ENCODE results near the gene LRRC72.
"Not testable (repeated sequence)": the region's sequence is repeated elsewhere in the genome, so short reads cannot be mapped to it uniquely, and the experiment has no call there.

Gene LRRC72

GRCh38 chr7:16564909-16565426, 38.3 kb downstream of the LRRC72 start:
- in situ Hi-C loops (cut with MboI; ENCODE audit: low sequenced_read_pairs) = no loop called here

- in situ Hi-C loops (cut with MboI; ENCODE audit: low sequenced_read_pairs) = no loop called here
These were observed 45.3 kb downstream of the LRRC72 start for GRCh38 chr7:16571941-16572340.

GRCh38 chr7:16579216-16579615, 52.6 kb downstream of the LRRC72 start:
- in situ Hi-C loops (cut with MboI; ENCODE audit: low sequenced_read_pairs) = no loop called here

GRCh38 chr7:16581286-16581685, 54.7 kb downstream of the LRRC72 start:
- in situ Hi-C loops (cut with MboI; ENCODE audit: low sequenced_read_pairs) = no loop called here

GRCh38 chr7:16583834-16584233, 57.2 kb downstream of the LRRC72 start:
- in situ Hi-C loops (cut with MboI; ENCODE audit: low sequenced_read_pairs) = no loop called here

GRCh38 chr7:16585540-16585939, 58.9 kb downstream of the LRRC72 start:
- in situ Hi-C loops (cut with MboI; ENCODE audit: low sequenced_read_pairs) = no loop called here

- in situ Hi-C loops (cut with MboI; ENCODE audit: low sequenced_read_pairs) = no loop called here
These were observed 59.7 kb downstream of the LRRC72 start for GRCh38 chr7:16586081-16586874.

- in situ Hi-C loops (cut with MboI; ENCODE audit: low sequenced_read_pairs) = no loop called here
These were observed 60.5 kb downstream of the LRRC72 start for GRCh38 chr7:16587129-16587528.

- in situ Hi-C loops (cut with MboI; ENCODE audit: low sequenced_read_pairs) = no loop called here
These were observed 61.2 kb downstream of the LRRC72 start for GRCh38 chr7:16587790-16588189.

GRCh38 chr7:16589881-16590280, 63.3 kb downstream of the LRRC72 start:
- in situ Hi-C loops (cut with MboI; ENCODE audit: low sequenced_read_pairs) = no loop called here

GRCh38 chr7:16590424-16590823, 63.8 kb downstream of the LRRC72 start:
- in situ Hi-C loops (cut with MboI; ENCODE audit: low sequenced_read_pairs) = no loop called here

- in situ Hi-C loops (cut with MboI; ENCODE audit: low sequenced_read_pairs) = no loop called here
These were observed 65.8 kb downstream of the LRRC72 start for GRCh38 chr7:16592395-16592794.

- in situ Hi-C loops (cut with MboI; ENCODE audit: low sequenced_read_pairs) = no loop called here
These were observed 67.4 kb downstream of the LRRC72 start for GRCh38 chr7:16594061-16594460.

- in situ Hi-C loops (cut with MboI; ENCODE audit: low sequenced_read_pairs) = no loop called here
These were observed 68.1 kb downstream of the LRRC72 start for GRCh38 chr7:16594676-16595075.

GRCh38 chr7:16595596-16595995, 69.0 kb downstream of the LRRC72 start:
- in situ Hi-C loops (cut with MboI; ENCODE audit: low sequenced_read_pairs) = not testable (repeated sequence)

GRCh38 chr7:16598015-16598414, 71.4 kb downstream of the LRRC72 start:
- in situ Hi-C loops (cut with MboI; ENCODE audit: low sequenced_read_pairs) = no loop called here

- in situ Hi-C loops (cut with MboI; ENCODE audit: low sequenced_read_pairs) = no loop called here
These were observed 73.2 kb downstream of the LRRC72 start for GRCh38 chr7:16599860-16600259.

- in situ Hi-C loops (cut with MboI; ENCODE audit: low sequenced_read_pairs) = no loop called here
These were observed 77.0 kb downstream of the LRRC72 start for GRCh38 chr7:16603633-16604032.

- in situ Hi-C loops (cut with MboI; ENCODE audit: low sequenced_read_pairs) = no loop called here
These were observed 77.4 kb downstream of the LRRC72 start for GRCh38 chr7:16604054-16604453.

- in situ Hi-C loops (cut with MboI; ENCODE audit: low sequenced_read_pairs) = no loop called here
These were observed 80.1 kb downstream of the LRRC72 start for GRCh38 chr7:16606704-16607103.

- in situ Hi-C loops (cut with MboI; ENCODE audit: low sequenced_read_pairs) = no loop called here
These were observed 83.3 kb downstream of the LRRC72 start for GRCh38 chr7:16609842-16610450.

GRCh38 chr7:16611711-16612110, 85.1 kb downstream of the LRRC72 start:
- in situ Hi-C loops (cut with MboI; ENCODE audit: low sequenced_read_pairs) = no loop called here

All from HL-60/S4 treated with phorbol 12-myristate 13-acetate at 8.2 ng/mL for 4 days and 3 days (cell line).